A673 (cell line): Measurements from ENCODE around the gene MINAR1.

Experiments
- CTCF ChIP-seq: fragments of 300-800, 200-600 bp; sonication (generic); conservative IDR thresholded peaks from 2 replicates; pipeline ENCODE4 v1.5.1; 2017; ENCODE audit warnings: low read depth, mild to moderate bottlenecking, antibody characterized with exemption, low read length, moderate library complexity, mixed read lengths
- EZH2 ChIP-seq: fragments of 200-600 bp; sonication (generic); IDR thresholded peaks from 2 replicates; pipeline ENCODE4 v1.6.1; 2017; ENCODE audit warnings: borderline replicate concordance, low read depth, mild to moderate bottlenecking, mixed read lengths, antibody characterized with exemption, low read length; ENCODE audit not compliant: poor library complexity, severe bottlenecking

- no peak for TF ChIP-seq CTCF
- no peak for TF ChIP-seq EZH2
Observed at GRCh38 chr15:79454063-79454462, 21.9 kb downstream of the MINAR1 start.
